Loucy (cell line): ENCODE measurements around the gene IGFBP4.

ENCODE experiments used
- EZH2phosphoT487 ChIP-seq: fragments of 200-600 bp; IDR thresholded peaks from 2 replicates; pipeline ENCODE4 v1.6.1; 2018; ENCODE audit warnings: antibody characterized with exemption, mild to moderate bottlenecking, moderate library complexity, borderline replicate concordance
- TF ChIP-seq, protein P1 (sequence below): fragments of 200-600 bp; sonication (generic); conservative IDR thresholded peaks from 2 replicates; pipeline ENCODE4 v1.5.1; 2014; ENCODE audit warnings: mild to moderate bottlenecking, antibody characterized with exemption, low read length

GRCh38 chr17:40464392-40464855 is 21.2 kb downstream of the IGFBP4 start:
- TF ChIP-seq, protein P1, sequence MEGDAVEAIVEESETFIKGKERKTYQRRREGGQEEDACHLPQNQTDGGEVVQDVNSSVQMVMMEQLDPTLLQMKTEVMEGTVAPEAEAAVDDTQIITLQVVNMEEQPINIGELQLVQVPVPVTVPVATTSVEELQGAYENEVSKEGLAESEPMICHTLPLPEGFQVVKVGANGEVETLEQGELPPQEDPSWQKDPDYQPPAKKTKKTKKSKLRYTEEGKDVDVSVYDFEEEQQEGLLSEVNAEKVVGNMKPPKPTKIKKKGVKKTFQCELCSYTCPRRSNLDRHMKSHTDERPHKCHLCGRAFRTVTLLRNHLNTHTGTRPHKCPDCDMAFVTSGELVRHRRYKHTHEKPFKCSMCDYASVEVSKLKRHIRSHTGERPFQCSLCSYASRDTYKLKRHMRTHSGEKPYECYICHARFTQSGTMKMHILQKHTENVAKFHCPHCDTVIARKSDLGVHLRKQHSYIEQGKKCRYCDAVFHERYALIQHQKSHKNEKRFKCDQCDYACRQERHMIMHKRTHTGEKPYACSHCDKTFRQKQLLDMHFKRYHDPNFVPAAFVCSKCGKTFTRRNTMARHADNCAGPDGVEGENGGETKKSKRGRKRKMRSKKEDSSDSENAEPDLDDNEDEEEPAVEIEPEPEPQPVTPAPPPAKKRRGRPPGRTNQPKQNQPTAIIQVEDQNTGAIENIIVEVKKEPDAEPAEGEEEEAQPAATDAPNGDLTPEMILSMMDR: no peak
- TF ChIP-seq EZH2phosphoT487: no peak
